ENCODE measurements around the gene NCKAP5.

The NCKAP5 gene

DNA sequence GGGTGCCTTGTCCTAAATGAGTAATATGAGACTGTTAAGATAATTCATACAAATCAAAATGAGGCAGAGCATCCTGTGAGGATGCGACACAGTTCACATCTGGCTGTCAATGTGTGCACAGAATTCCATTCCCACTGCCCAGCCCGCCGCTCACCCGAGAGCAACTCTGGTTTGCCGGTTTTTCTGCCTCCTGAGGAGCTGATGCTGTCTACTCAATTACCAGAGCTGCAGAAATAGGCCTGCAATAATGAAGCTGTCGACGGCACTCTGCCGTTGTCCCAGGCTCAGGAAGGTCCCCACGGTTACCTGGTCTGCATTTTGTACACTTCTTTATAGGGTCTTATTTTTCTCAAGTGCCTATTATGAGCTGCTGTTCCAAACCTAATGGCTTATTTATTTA, 842.5 kb downstream of the NCKAP5 start:
- no peak for DNase-seq (ENCODE audit: low read depth)
- in situ Hi-C loops (cut with HindIII; ENCODE audit: low sequenced_read_pairs) = no loop called here
- no peak overlapping the region for H3K4me3 ChIP-seq (ENCODE audit: low read depth, low read length)
- TF ChIP-seq, protein P1, sequence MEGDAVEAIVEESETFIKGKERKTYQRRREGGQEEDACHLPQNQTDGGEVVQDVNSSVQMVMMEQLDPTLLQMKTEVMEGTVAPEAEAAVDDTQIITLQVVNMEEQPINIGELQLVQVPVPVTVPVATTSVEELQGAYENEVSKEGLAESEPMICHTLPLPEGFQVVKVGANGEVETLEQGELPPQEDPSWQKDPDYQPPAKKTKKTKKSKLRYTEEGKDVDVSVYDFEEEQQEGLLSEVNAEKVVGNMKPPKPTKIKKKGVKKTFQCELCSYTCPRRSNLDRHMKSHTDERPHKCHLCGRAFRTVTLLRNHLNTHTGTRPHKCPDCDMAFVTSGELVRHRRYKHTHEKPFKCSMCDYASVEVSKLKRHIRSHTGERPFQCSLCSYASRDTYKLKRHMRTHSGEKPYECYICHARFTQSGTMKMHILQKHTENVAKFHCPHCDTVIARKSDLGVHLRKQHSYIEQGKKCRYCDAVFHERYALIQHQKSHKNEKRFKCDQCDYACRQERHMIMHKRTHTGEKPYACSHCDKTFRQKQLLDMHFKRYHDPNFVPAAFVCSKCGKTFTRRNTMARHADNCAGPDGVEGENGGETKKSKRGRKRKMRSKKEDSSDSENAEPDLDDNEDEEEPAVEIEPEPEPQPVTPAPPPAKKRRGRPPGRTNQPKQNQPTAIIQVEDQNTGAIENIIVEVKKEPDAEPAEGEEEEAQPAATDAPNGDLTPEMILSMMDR (IDR thresholded peaks at IDR 0.05; ENCODE audit: low read depth, low read length, missing control alignments) = no peak

DNA sequence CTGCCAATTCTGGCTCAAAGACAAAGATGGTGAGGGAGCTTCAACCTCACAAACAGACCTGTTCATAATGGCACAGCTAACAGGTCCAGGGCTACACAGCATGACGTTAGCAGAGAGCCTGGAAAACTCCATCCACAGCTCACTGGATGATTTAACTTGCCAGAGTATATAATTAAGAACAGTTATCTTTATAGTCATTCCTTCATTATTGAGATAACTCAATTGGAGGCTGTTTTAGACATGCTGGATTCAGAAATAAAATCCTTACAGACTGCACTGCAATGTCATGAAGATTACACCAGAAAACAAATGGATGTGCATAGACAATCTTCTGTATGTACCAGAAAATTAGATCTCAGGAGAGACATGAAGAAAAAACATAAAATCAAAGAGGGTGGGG, 843.1 kb downstream of the NCKAP5 start:
- no peak overlapping the region for H3K4me3 ChIP-seq (ENCODE audit: low read depth, low read length)
- no peak for DNase-seq (ENCODE audit: low read depth)
- in situ Hi-C loops (cut with HindIII; ENCODE audit: low sequenced_read_pairs) = no loop called here
- TF ChIP-seq, protein P1 (IDR thresholded peaks at IDR 0.05; ENCODE audit: low read depth, low read length, missing control alignments) = no peak

DNA sequence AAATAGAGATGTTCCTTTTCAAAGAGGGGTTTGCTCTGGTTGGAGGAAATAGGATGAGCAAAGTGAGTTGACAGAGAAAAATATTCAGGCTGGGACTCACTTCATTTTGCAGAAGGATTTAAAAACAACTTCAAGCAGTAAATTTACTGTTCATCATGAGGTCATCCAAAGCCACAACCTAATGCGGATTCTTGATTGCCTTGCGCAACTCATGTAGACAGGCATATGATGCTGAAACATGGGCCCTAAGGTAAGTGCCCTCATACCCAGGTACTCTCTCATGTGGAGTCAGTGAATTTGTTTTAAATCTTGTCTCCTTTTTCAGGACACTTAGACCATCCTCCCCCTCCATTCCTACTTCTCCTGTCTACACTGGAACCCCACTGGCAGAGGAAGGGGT, 846.3 kb downstream of the NCKAP5 start:
- no peak for DNase-seq (ENCODE audit: low read depth)
- in situ Hi-C loops (cut with HindIII; ENCODE audit: low sequenced_read_pairs) = no loop called here
- TF ChIP-seq, protein P1 (IDR thresholded peaks at IDR 0.05; ENCODE audit: low read depth, low read length, missing control alignments) = no peak
- no peak overlapping the region for H3K4me3 ChIP-seq (ENCODE audit: low read depth, low read length)

DNA sequence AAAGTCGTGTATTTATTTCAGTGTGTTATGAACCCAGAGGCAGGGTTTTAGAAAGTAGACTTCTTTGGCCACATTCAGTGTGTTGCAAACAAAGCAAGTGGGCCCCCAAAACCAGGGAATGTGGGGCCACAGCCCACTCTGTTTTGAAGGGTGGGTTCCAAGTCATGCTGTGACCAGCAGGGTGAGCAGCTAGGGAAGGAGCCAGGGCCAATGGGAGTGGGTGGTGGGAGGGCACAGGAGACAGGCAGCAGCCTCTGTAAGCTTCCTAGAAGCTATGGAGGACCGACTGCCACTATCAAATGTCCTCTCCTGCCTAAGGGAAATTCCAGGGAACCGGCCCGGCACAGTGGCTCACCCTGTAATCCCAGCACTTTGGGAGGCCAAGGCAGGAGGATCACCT, 847.9 kb downstream of the NCKAP5 start:
- in situ Hi-C loops (cut with HindIII; ENCODE audit: low sequenced_read_pairs) = no loop called here
- no peak overlapping the region for H3K4me3 ChIP-seq (ENCODE audit: low read depth, low read length)
- TF ChIP-seq, protein P1 (IDR thresholded peaks at IDR 0.05; ENCODE audit: low read depth, low read length, missing control alignments) = no peak
- no peak for DNase-seq (ENCODE audit: low read depth)

DNA sequence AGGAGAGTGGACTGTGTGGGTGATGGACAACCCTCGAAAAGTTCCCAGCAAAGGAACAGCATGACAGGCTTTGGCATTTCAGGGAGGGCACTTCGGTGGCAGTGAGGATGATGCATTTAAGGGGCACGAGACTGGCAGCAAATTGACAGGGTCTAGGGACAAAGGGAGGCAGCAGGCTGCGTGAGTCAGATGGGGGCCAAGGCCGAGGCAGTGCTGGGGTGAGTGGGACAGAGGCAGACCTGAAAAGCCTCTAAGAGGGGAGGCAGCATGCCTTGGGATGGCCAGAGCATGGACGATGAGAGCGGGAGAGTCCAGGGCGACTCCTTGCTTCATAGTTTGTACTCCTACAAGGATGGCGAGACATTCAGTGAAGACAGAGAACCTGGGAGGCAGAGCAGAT, 848.8 kb downstream of the NCKAP5 start:
- in situ Hi-C loops (cut with HindIII; ENCODE audit: low sequenced_read_pairs) = no loop called here
- TF ChIP-seq, protein P1 (IDR thresholded peaks at IDR 0.05; ENCODE audit: low read depth, low read length, missing control alignments) = no peak
- DNase-seq (ENCODE audit: low read depth) = no peak
- H3K4me3 ChIP-seq (ENCODE audit: low read depth, low read length) = no peak overlapping the region

DNA sequence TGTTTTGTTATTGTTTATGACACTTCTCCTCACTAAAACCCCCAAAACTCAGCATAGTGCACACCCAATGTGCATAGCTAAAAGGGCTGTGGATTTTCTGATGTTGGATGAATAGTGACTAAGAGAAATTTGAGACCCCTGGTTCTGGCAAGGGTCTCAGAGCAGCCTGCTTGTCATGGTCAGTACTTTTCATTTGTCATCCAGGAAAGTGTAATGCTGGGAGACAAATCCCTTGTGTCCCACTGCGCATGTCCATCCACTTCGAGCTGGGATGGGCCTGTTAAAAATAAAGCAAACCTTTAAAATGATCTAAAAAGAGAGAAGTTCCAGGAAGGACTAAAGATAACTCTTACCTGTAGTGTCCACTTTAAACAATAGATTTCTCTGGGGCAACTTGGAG, 851.3 kb downstream of the NCKAP5 start:
- TF ChIP-seq, protein P1 (IDR thresholded peaks at IDR 0.05; ENCODE audit: low read depth, low read length, missing control alignments) = no peak
- no peak for DNase-seq (ENCODE audit: low read depth)
- H3K4me3 ChIP-seq (ENCODE audit: low read depth, low read length) = no peak overlapping the region
- in situ Hi-C loops (cut with HindIII; ENCODE audit: low sequenced_read_pairs) = no loop called here
